Measurements from ENCODE around the gene BFSP2.
"Not testable (repeated sequence)": the region's sequence is repeated elsewhere in the genome, so short reads cannot be mapped to it uniquely, and the experiment has no call there.

BFSP2 gene

DNA sequence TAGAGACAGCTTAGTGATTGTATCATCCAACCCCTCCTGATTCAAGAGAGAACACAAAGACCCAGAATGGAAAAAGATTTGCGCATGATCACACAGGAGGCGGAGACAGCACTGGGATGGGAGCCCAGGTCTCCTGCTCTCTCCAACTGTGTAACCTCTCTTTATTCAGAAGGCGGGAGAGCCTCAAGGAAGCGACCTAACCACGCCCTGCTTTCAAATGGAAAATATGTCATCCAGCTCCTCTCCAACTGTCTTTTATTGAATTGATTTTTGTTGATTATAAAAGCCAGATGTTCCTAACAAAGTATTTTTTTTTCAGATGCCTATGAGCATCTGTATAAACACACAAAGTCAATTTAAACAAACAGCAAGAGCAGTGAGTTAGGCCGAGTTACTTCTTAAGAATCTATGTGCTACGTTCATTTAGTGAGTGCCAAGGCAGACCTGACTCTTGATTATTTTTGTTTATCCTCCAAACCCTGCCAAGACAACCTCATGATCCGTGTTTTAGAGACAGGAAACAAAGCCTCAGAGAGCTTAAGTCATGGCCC lies 74.5 kb downstream of the BFSP2 start:
- intact Hi-C loops (cut with DNase I), result no loop called here
- no peak for DNase-seq

DNA sequence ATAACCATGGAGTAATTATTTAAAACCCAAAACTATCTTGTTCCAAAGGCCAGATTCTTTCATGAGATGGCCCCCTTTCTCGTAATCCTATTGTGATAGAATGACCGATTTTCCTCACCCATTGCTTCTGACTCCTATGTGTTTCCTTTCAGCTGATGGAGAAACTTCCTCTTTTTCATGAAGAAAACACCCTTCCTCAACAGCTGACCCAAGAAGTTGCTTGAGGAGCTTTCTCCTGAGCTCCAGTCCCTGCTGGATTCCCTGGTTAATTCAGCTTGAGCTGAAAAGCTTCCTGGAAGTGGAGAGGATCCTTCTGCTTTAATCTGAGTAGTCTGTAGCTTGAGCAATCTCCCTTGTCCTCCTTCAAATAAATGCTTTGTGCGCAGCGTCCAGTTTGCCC lies 75.0 kb downstream of the BFSP2 start:
- DNase-seq, result no peak
- intact Hi-C loops (cut with DNase I), result no loop called here

DNA sequence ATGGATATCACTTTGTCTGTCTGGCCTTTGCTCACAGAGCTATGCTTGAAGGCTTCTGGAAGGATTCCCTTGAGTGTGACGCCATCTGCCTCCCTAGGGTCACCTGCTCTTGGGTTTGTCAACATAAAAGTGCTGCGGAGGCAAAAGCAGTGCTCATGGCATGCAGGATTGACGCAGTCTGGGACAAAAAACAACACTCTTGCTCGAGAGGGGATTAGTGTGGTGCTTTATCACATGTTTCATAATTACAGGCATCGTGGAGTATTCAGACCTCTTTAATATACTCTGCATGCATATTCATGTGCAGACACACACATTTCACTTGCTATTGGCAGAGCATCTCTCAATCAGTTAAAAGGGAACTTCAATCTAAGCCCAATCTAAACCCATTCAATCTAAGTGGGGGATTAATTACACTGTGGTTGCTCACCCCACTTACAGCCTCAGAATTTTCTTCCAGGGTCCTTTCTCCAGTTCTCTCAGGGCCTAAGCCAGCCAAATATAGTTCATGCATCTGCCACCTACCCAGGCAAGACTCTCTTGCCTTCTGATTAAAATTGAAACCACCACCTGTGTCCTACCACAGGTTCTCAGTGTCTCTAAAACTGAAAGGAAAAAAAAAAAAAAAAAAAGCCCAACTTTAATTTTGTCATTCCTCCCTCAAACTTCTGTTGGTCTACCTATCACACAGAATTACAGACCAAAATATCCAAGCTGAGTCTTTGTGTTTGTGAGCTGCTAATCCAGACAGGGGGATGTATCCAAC lies 75.6 kb downstream of the BFSP2 start:
- no peak for DNase-seq
- intact Hi-C loops (cut with DNase I), result no loop called here

DNA sequence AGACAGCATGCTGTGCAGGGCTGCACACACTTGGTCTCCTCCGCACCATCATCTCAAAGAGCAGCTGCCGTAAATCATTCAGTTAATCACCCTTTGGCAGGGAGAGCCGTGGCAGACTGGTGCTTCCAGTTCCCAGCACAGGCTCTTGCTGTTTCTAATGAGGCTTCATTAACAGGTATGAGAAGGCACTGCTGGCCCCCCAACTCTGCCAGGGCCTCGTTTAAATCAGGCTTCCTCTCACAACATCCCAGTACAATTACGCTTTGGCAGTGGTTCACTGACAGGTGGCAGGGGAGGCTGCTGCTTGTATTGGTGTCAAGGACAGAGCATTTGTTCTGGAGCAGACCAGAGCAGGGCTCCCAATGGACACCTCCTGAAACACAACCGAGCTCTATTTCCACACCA lies 77.1 kb downstream of the BFSP2 start:
- intact Hi-C loops (cut with DNase I), result no loop called here
- peak in 1 of 10 donors; percentile 66 for DNase-seq

DNA sequence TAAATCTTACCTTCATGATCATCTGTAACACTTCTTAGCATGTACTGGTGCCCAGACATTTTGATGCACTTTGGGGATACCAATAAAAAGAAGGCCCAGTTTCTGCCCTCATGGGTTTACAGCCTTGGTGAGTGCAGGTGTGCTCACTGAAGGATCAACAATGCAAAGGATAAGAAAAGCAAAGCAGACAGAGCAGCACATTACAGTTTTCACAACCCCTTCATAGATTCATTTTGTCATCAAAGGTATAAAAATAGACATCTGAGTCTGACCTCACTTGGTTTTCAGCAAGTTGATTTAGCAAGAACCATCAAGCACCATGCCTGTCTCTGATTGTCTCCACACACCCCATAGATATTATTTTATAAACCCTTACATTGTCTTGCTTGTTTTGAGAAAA lies 77.6 kb downstream of the BFSP2 start:
- intact Hi-C loops (cut with DNase I), result no loop called here
- no peak for DNase-seq

DNA sequence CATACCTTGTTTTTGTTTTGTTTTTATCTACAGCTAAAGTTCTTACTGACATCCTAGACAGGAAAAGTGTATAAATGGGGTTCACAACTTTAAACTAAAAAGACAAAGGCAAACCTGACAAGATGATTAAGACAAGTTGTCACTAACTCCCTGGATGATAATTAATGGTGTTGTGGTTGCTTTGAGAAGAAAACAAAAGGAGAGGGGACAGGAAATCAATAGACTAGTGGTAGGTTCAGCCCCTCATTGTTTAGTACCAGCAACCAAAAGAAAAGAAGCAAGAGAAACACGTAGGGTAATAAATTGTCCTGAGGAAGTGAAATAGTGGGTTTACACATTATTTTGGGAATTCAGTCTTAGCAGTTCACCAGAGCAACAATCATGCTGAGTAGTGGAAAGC lies 78.8 kb downstream of the BFSP2 start:
- intact Hi-C loops (cut with DNase I), result no loop called here
- no peak for DNase-seq

DNA sequence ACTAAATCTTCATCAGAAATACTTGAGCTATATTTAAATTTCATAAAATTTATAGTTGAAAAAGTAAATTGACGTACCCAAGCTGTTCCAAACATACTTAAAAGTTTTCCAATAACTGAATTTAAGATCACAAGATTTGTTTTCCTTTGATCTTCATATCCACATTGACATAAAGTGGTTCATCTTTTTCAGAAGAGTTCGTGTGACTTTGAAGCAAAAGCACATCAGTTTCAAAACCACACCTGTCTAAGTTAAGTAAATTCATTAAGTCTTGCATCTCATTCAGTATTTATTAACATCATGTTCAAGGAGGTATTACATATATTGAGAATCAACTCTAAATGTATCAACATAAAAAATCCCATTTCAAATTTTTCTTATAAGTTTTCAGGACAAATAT lies 79.5 kb downstream of the BFSP2 start:
- intact Hi-C loops (cut with DNase I), result no loop called here
- DNase-seq, result no peak

DNA sequence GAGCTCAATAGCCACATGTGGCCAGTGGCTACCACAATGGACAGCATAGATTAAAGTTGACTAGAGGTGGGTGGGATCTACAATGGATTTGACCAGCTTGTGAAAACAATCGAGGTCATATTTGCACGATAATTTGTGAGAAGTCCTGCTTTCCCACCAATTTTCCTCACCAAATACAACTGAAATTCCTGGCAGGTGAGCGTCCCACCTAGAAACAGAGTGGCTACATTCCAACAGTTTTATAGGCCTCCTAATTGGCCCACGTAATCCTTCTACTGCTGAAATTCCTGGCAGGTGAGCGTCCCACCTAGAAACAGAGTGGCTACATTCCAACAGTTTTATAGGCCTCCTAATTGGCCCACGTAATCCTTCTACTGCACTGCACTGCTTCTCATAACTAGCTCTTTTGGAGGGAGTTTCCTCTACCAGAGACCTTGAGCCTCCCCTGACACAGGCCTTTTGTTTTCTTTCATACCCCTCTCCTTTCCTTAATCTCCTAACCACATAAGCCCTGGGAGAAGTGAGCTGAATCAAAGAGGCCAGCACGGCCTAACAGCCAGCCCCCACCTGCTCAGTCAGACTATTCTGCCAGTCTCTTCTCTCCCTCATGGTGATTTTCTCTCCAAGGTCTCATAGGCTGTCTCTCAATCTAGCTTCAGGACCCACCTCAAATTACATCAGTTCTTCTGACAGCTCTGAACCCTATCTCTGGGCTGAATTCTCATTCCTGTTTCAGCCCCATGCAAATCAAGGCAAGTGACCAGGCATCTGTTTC lies 80.2 kb downstream of the BFSP2 start:
- no peak for DNase-seq
- intact Hi-C loops (cut with DNase I), result no loop called here

DNA sequence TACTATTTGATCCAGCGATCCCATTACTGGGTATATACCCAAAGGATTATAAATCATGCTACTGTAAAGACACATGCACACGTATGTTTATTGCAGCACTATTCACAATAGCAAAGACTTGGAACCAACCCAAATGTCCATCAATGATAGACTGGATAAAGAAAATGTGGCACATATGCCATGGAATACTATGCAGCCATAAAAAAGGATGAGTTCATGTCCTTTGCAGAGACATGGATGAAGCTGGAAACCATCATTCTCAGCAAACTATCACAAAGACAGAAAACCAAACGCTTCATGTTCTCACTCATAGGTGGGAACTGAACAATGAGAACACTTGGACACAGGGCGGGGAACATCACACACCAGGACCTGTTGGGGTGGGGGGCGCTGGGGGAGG lies 82.6 kb downstream of the BFSP2 start:
- DNase-seq; intact Hi-C loops (cut with DNase I): not testable (repeated sequence)

DNA sequence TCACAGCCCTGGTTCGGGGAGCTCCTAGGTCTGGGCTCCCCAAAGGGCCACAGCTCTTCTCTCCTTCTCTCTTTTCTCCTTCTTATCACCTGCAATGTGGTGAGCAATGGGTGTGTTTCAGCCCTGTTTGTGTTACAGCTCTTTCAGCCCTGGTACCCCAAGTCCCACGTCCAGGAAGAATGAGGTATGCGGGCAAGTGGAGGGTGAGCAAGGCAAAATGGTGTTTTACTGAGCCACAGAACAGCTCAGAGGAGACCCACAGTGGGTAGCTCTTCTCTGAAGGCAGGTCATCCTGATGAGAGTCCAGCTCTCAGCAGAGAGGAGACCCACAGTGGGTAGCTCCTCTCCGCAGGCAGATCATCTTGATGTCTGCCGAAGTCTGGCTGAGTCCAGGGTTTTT lies 86.8 kb downstream of the BFSP2 start:
- intact Hi-C loops (cut with DNase I), result no loop called here
- no peak for DNase-seq

DNA sequence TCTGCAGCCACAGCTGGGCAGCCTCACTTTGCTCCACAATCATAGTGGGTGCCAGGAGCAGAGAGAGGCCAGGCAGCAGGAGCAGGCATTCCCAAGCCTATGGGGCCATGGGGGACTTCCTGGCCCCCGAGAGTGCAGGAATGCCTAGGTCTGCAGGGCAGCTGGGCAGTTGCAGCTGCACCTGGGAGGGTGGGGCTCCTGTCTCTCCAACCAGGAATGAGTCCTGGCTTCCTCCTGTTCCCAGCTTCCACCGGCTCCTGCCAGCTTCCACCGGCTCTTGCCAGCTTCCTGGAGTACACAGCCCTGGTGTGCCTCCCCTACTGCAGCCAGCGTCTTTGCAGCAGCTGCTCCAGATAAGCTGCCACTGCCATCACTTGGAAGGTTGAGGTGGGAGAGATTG lies 87.3 kb downstream of the BFSP2 start:
- intact Hi-C loops (cut with DNase I), result no loop called here
- no peak for DNase-seq

DNA sequence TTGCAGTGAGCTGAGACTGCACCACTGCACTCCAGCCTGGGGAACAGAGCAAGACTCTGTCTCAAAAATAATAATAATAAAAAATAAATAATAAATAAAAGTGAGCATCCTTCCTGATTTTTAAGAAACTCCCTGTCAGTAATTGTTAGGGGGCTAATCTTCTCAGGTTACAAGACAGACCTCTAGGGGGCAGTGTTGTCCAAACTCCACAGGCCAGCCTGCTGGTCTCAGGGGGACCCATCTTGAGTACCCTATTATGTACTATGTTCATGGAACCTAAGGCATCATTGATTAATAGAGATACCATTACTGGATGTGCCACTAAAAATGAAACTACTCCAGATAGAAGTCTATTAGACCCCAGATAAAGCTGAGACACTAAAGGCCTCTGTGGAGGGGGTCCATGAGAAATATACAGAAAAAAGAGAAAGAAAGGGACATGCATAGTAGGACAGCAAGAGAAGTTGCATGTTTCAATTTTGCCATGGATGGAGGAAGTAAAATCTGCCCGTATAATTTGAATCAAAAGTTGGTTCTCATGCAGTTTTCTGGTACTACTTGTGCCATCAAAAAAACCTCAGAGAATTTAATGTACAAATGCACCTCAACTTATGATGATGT lies 88.2 kb downstream of the BFSP2 start:
- no peak for DNase-seq
- intact Hi-C loops (cut with DNase I), result no loop called here

DNA sequence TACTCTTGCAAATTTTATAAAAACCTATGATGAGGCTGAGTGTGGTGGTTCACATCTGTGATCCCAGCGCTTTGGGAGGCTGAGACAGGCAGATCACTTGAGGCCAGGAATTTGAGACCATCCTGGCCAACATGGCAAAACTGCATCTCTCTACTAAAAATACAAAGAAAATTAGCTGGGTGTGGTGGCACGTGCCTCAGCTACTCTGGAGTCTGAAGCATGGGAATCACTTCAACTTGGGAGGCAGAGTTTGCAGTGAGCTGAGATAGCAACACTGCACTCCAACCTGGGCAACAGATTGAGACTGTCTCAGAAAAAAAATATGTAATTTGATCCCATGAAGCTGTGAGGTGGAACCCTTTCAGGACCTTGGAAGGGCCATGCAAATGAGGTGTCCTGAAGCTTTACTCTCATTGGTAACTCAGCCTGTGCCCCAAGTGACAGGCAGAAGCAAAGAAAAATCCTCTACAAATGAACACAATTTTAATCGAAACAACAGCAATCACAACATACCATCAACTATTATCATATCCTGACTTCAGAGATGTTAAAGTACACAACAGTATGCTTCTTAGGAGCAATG lies 89.0 kb downstream of the BFSP2 start:
- DNase-seq, result no peak
- intact Hi-C loops (cut with DNase I), result no loop called here

DNA sequence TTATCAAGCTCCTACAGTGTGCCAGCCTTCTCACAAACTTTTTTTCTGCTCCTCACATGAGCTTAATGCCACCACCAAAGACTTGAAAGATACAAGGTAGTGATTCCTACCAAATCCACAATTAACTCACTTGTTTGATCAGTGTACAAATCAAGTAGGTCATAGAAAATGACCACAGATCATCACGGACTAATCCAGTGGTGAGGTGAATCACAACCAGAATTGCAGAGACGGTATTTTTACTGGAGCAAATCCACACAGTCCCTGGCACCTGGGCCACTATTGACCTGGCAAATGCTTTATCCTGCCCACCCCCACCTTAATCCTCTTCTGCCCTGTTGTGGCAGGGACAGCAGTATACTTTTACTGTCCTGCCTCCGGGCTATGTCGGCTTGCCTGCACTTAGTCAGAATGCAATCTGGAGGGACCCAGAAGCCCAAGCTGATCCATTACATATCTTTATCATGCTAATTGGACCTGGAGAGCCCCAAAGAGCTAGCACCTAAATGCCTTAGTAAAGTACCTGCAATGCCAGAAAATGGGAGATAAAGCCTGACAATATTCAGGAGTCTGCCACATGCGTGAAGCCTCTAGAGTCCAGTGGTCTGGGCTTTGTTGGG lies 89.7 kb downstream of the BFSP2 start:
- intact Hi-C loops (cut with DNase I), result no loop called here
- no peak for DNase-seq

DNA sequence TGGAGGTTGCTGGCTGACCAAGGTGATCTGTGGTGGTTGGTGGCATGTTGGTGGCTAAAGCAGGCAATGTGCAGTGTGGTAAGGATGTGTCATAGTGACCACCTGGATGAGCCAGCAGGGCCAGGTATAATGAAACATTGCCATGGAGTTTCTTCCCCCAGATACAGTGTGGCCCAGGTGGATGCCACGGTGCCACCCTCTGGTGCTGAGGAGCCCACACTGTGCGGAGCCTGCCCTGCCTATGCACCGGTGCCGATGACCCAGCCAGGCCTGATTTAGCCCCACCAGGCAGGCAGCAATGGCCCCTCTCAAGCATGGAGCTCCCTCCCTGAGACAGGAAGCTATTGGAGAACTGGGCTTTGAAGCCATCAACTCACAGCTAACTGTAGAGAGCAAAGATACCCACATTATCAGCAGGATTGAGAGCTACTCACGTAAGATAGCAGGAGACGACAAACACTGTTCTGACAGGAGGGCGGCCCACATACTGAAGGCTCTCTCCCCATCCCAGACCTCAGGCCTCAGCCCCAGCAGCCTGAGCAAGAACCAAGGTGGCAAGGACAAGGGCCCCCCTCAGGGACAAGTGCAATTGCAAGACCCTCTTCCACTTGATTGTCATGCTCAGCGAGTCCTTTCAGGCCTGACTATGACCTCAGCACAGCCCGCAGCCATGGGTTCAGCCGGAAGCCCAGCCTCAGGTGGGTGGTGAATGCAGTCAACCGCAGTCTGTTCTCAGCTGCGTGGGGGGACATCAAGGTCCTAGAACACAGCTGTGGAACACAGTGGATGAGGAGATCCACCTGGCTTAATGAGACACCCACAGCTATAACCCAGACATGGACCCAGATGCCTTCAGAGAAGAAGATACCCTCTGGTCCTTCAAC lies 90.9 kb downstream of the BFSP2 start:
- no peak for DNase-seq
- intact Hi-C loops (cut with DNase I), result no loop called here

DNA sequence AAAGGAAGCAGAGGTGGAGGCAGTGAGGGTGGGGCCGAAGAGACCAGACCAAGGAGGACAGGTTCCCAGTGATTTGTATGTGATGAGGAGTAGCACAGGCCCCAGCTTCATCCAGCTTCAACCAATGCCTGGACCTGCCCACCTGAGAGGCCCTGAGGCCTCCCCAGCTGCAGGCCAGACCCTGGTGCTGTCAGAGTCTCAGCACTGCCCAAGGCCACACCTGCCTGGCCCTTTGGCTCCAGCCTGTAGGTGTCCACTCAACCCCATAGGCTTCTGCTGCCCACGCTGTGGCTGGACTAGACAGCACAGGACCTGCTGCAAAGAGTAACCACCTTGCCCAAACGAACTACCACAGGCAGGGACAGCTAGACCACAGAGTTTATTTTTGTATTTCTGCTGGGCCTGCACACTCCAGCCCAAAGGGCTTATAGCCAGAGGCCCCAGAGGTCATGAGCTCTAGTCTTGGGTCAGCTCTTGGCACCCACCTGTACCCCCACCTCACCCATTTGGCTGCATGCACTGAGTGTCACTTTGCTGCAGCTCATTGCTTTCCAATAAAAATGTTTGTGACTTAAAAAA lies 91.7 kb downstream of the BFSP2 start:
- intact Hi-C loops (cut with DNase I), result no loop called here
- peak in 1 of 10 donors; percentile 71 for DNase-seq

DNA sequence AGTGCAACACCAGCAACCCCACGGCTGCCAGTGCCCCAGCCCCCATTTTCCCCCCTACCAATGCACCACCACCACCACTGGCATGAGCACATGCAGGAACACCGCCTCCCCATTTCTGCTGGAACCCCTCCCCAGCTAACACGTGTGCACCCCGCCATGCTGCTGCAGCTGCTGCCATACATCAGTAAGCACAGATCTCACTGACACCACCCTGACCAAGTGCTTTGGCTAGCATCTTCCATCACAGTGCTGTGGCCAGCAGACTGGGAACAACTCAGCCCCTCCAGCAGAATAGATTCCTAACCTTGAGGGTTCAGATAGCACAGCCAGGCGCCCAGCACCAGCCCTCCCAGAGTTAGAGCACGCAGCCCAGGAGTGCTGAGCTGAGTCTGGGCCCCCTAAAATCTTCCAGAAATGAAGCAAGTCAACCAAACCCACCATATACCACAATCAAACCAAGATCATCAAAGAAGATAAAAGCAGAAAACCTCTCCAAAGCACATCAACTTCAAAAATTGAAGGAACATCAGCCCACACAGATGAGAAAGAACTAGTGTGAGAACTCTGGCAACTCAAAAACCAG lies 92.4 kb downstream of the BFSP2 start:
- no peak for DNase-seq
- intact Hi-C loops (cut with DNase I), result no loop called here

DNA sequence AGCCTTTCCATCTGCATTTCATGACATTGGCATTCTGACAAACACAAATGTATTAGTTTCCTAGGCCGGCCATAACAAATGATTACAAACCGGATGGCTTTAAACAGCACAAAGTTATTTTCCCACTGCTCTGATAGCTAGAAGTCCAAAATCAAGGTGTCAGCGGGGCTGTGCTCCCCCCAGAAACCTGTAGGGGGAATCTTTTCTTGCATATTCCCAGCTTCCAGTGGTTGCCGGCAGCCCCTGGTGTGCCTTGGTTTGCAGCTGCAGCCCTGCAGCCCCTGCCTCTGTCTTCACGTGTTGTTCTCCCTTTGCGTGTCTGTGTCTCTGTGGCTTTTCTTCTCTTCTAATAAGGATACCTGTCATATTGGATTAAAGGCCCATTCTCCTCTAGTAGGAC lies 94.6 kb downstream of the BFSP2 start:
- peak in 1 of 10 donors; percentile 75 for DNase-seq
- intact Hi-C loops (cut with DNase I), result no loop called here

DNA sequence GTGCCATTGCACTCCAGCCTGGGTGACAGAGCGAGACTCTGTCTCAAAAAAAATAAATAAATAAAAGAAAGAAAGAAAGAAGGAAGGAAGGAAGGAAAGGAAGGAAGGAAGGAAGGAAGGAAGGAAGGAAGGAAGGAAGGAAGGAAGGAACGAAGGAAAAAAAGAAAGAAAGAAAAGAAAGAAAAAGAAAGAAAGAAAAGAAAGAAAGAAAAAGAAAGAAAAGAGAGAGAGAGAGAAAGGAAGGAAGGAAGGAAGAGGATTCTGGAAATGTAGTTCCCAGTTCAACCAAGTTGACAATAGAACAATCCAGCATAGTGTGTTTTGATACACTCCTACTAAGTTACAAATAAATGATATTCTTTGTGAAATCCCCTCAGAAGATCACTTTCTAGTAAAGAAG lies 102.7 kb downstream of the BFSP2 start:
- intact Hi-C loops (cut with DNase I); DNase-seq: not testable (repeated sequence)
